Fibroblast of lung (primary cell): ENCODE results near the gene B4GALT6.

Experiments
- CTCF ChIP-seq, 2 donors: IDR thresholded peaks in 1 of 2; conservative IDR thresholded peaks in 1 of 2; 1 replicate in 1 of 2; 2 replicates in 1 of 2; pipeline ENCODE4 v1.5.1; 2011 to 2012; ENCODE audit warnings: low read length in 2 of 2, control low read depth in 1 of 2, inconsistent platforms in 1 of 2, low read depth in 1 of 2, mild to moderate bottlenecking in 1 of 2
- EZH2 ChIP-seq: IDR thresholded peaks from 2 replicates; pipeline ENCODE4 v1.5.1; 2012; ENCODE audit warnings: low read length, control low read depth, mild to moderate bottlenecking; ENCODE audit errors: missing control alignments

DNA sequence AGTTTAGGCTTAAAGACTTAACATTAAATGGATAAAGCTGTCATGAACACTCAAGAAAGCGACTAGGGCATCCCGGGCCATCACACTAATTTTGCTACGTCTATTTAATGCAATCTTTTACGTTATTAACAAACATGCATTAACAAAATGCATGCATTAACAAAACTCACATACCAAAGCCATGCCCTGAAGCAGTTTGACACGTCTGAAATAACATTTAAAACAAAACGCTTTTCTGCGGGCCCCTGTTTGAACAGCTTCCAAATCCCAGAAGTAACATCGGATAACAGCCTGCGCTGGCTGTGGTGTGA, 458 bp downstream of the B4GALT6 start:
- TF ChIP-seq CTCF (conservative IDR thresholded peaks at IDR 0.05 in 1 of 2, IDR thresholded peaks at IDR 0.05 in 1 of 2; ENCODE audit: low read depth in 1 of 2, low read length in 2 of 2) (no peak), EZH2 (no peak)
